ENCODE results near the gene STARD4.

GRCh38 chr5:111486926-111487325, 25.4 kb downstream of the STARD4 start:
- no peak for TF ChIP-seq RAD21 (IDR thresholded peaks at IDR 0.05; ENCODE audit: low read length)
- no peak for TF ChIP-seq SIN3A (IDR thresholded peaks at IDR 0.05; ENCODE audit: borderline replicate concordance, low read depth, low read length)
- no peak for TF ChIP-seq CTCF (IDR thresholded peaks at IDR 0.05)
- no peak for TF ChIP-seq YY1 (IDR thresholded peaks at IDR 0.05; ENCODE audit: low read depth)

Data from SK-N-SH (cell line).